Right atrium auricular region (tissue), 2 donors: ENCODE data around the gene MC1R. TPM values are rescaled to one million over a fixed set of nuclear protein-coding genes. Genes with fewer than 3 reads are reported as not detected.

Experiments used
- DNase-seq: peaks from one replicate; pipeline ENCODE4 v3.0.0-alpha.2; 2019; ENCODE audit warnings: low spot score
- H3K27ac ChIP-seq, 2 donors: fragments of 200-600 bp; sonication (generic); 1 replicate in 1 of 2; 2 replicates in 1 of 2; pipeline ENCODE4 v1.5.1; 2016 to 2019
- H3K27me3 ChIP-seq, 2 donors: fragments of 200-600 bp; sonication (generic); one replicate each; pipeline versions ENCODE4 v1.5.1 to v1.6.0; 2017 to 2019
- H3K36me3 ChIP-seq: fragments of 200-600 bp; sonication (generic); one replicate; pipeline ENCODE4 v1.5.1; 2016
- H3K4me1 ChIP-seq, 2 donors: fragments of 200-600 bp; sonication (generic); one replicate each; pipeline versions ENCODE4 v1.5.1 to v1.6.0; 2017 to 2019
- H3K4me3 ChIP-seq, 2 donors: fragments of 200-600 bp; sonication (generic); 1 replicate in 1 of 2; 2 replicates in 1 of 2; pipeline ENCODE4 v1.5.1; 2017 to 2019; ENCODE audit warnings: mild to moderate bottlenecking in 1 of 2, moderate library complexity in 1 of 2
- H3K9me3 ChIP-seq, 2 donors: fragments of 200-600 bp; sonication (generic); one replicate each; pipeline ENCODE4 v1.5.1; 2019
- CTCF ChIP-seq, 2 donors: fragments of 200-600 bp; sonication (generic); IDR thresholded peaks; one replicate each; pipeline ENCODE4 v1.5.1; 2019; ENCODE audit warnings: antibody characterized with exemption in 2 of 2
- total RNA-seq, 2 donors: library from RNA; depleted of rRNA; stranded (reverse); fragments of >200 nt; gene quantifications; one replicate each; pipeline ENCODE4 v1.1.0, GENCODE V29; 2016

Gene MC1R
- total RNA-seq, 2 donors from 2014 or later, result 0.63 to 1.8 TPM

GRCh38 chr16:89900885-89901284 lies 17.8 kb upstream of the MC1R start:
- H3K9me3 ChIP-seq, result no peaks in the 10 kb centered on the region
- no peaks in the 10 kb centered on the region for H3K27me3 ChIP-seq
- DNase-seq, result no peak
- no peak overlapping the region for H3K27ac ChIP-seq
- H3K4me3 ChIP-seq, result no peak overlapping the region
- H3K36me3 ChIP-seq, result peaks cover 80% of the 10 kb centered on the region
- no peaks in the 10 kb centered on the region for H3K4me1 ChIP-seq
- no peak for TF ChIP-seq CTCF (IDR thresholded peaks at IDR 0.05)

- Histone ChIP-seq H3K4me3 (no peak overlapping the region), H3K27me3 (no peaks in the 10 kb centered on the region), H3K4me1 (no peaks in the 10 kb centered on the region), H3K9me3 (no peaks in the 10 kb centered on the region), H3K27ac (no peak overlapping the region), H3K36me3 (peaks cover 80% of the 10 kb centered on the region)
- TF ChIP-seq CTCF (IDR thresholded peaks at IDR 0.05), result no peak
- no peak for DNase-seq
Observed at GRCh38 chr16:89902980-89903379, 15.7 kb upstream of the MC1R start.

GRCh38 chr16:89903908-89904515 lies 14.7 kb upstream of the MC1R start:
- Histone ChIP-seq H3K36me3 (peaks cover 78% of the 10 kb centered on the region), H3K27ac (no peak overlapping the region), H3K4me1 (no peaks in the 10 kb centered on the region), H3K27me3 (no peaks in the 10 kb centered on the region), H3K9me3 (no peaks in the 10 kb centered on the region), H3K4me3 (no peak overlapping the region)
- TF ChIP-seq CTCF (IDR thresholded peaks at IDR 0.05), result no peak
- no peak for DNase-seq

- no peak for DNase-seq
- Histone ChIP-seq H3K4me1 (peaks cover 0 to 3% of the 10 kb centered on the region in 2 donors), H3K4me3 (no peak overlapping the region), H3K9me3 (no peaks in the 10 kb centered on the region), H3K27me3 (no peaks in the 10 kb centered on the region), H3K27ac (no peak overlapping the region), H3K36me3 (peaks cover 75% of the 10 kb centered on the region)
- TF ChIP-seq CTCF (IDR thresholded peaks at IDR 0.05), result no peak
Observed at GRCh38 chr16:89904606-89905510, 13.8 kb upstream of the MC1R start.

GRCh38 chr16:89905511-89906139 lies 13.0 kb upstream of the MC1R start:
- no peak overlapping the region for H3K4me3 ChIP-seq
- TF ChIP-seq CTCF (IDR thresholded peaks at IDR 0.05), result no peak
- H3K4me1 ChIP-seq, result peaks cover 0 to 11% of the 10 kb centered on the region in 2 donors
- peaks cover 72% of the 10 kb centered on the region for H3K36me3 ChIP-seq
- DNase-seq, result no peak
- no peaks in the 10 kb centered on the region for H3K9me3 ChIP-seq
- no peak overlapping the region for H3K27ac ChIP-seq
- no peaks in the 10 kb centered on the region for H3K27me3 ChIP-seq
